Measurements from ENCODE around the gene ADORA2B. TPM values are rescaled to one million over a fixed set of nuclear protein-coding genes. Genes with fewer than 3 reads are reported as not detected.

Gene ADORA2B
- total and polyA plus RNA-seq, 2 of the 8 experiments (the other 6 are each of a cell fraction or from before 2014, with no cell fraction given) = 2.6 to 8.2 TPM

- no peak for TF ChIP-seq CEBPB (IDR thresholded peaks at IDR 0.05; ENCODE audit: low read depth, low read length)
These were observed 1.7 kb downstream of the ADORA2B start (continued) for GRCh38 chr17:15946611-15947120.
